Adipose tissue (tissue), 3 donors: ENCODE results near the gene TNK2. TPM values are rescaled to one million over a fixed set of nuclear protein-coding genes. Genes with fewer than 3 reads are reported as not detected.

Experiments used
- H3K27ac ChIP-seq: one replicate; pipeline ENCODE4 v1.5.1; 2013; ENCODE audit warnings: low read depth, low read length
- WGBS, 3 donors: extraction: QIAGEN DNeasy Blood & Tissue Kit; methylation state at CpG; one replicate each; pipeline ENCODE4 v1.1.7; 2013; 5-methylcytosine and 5-hydroxymethylcytosine counted together
- polyA plus RNA-seq, 3 donors: library from polyadenylated mRNA; stranded (reverse); fragments of 200-250 nt; gene quantifications; one replicate each; pipeline ENCODE4 v1.2.3, GENCODE V29; 2013
- donor health status: healthy with polysubstance abuse.
- donor health status: Bipolar disorder and iron deficiency.
- donor health status: healthy.

Gene TNK2
- polyA plus RNA-seq, 3 donors: 19.7 to 51.6 (median 43.1) TPM

- 74 to 82% (median 78%) methylated on average over 19 of the region's 19 CpGs for WGBS, 3 donors
- no peak overlapping the region for H3K27ac ChIP-seq
Measured at GRCh38 chr3:195891431-195892104, 16.8 kb downstream of the TNK2 start.

GRCh38 chr3:195889870-195890295 is 18.5 kb downstream of the TNK2 start:
- 43 to 64% (median 61%) methylated on average over 8 of the region's 8 CpGs for WGBS, 3 donors

GRCh38 chr3:195888981-195889869 is 19.1 kb downstream of the TNK2 start:
- H3K27ac ChIP-seq: no peak overlapping the region
- WGBS, 3 donors: 85 to 90% (median 87%) methylated on average over 26 of the region's 26 CpGs

More at GRCh38 chr3:195889870-195890295, 18.5 kb downstream of the TNK2 start:
- H3K27ac ChIP-seq: no peak overlapping the region

- no peak overlapping the region for H3K27ac ChIP-seq
- WGBS, 3 donors: 89 to 93% (median 92%) methylated on average over 17 to 18 of the region's 18 CpGs
Measured at GRCh38 chr3:195888311-195888761, 20.0 kb downstream of the TNK2 start.

- 95 to 96% (median 96%) methylated on average over 36 of the region's 36 CpGs for WGBS, 3 donors
- H3K27ac ChIP-seq: no peak overlapping the region
Measured at GRCh38 chr3:195887670-195888069, 20.7 kb downstream of the TNK2 start.

- WGBS, 3 donors: 78 to 89% (median 79%) methylated on average over 34 of the region's 34 CpGs
- no peak overlapping the region for H3K27ac ChIP-seq
Measured at GRCh38 chr3:195886181-195887141, 21.9 kb downstream of the TNK2 start.

GRCh38 chr3:195885036-195885891 is 23.1 kb downstream of the TNK2 start:
- WGBS, 3 donors: 71 to 79% (median 76%) methylated on average over 24 to 25 of the region's 25 CpGs
- H3K27ac ChIP-seq: no peak overlapping the region

GRCh38 chr3:195884691-195885035 is 23.7 kb downstream of the TNK2 start:
- WGBS, 3 donors: 95 to 96% (median 96%) methylated on average over 13 to 14 of the region's 14 CpGs
- H3K27ac ChIP-seq: no peak overlapping the region

- H3K27ac ChIP-seq: no peak overlapping the region
- 90 to 93% (median 92%) methylated on average over 12 of the region's 12 CpGs for WGBS, 3 donors
Measured at GRCh38 chr3:195883801-195884200, 24.6 kb downstream of the TNK2 start.

GRCh38 chr3:195883160-195883559 is 25.2 kb downstream of the TNK2 start:
- WGBS, 3 donors: 91 to 96% (median 95%) methylated on average over 19 to 21 of the region's 21 CpGs

GRCh38 chr3:195882002-195882441 is 26.3 kb downstream of the TNK2 start:
- no peak overlapping the region for H3K27ac ChIP-seq
- WGBS, 3 donors: 92 to 96% (median 93%) methylated on average over 19 of the region's 19 CpGs

More at GRCh38 chr3:195883160-195883559, 25.2 kb downstream of the TNK2 start:
- no peak overlapping the region for H3K27ac ChIP-seq

GRCh38 chr3:195881276-195881988 is 26.9 kb downstream of the TNK2 start:
- H3K27ac ChIP-seq: no peak overlapping the region
- WGBS, 3 donors: 96 to 97% (median 96%) methylated on average over 11 of the region's 12 CpGs

GRCh38 chr3:195880037-195880431 is 28.3 kb downstream of the TNK2 start:
- 91 to 93% (median 92%) methylated on average over 4 of the region's 4 CpGs for WGBS, 3 donors
- no peak overlapping the region for H3K27ac ChIP-seq

GRCh38 chr3:195879416-195880036 is 28.8 kb downstream of the TNK2 start:
- WGBS, 3 donors: 75 to 81% (median 80%) methylated on average over 16 of the region's 16 CpGs
- no peak overlapping the region for H3K27ac ChIP-seq

GRCh38 chr3:195878424-195879274 is 29.7 kb downstream of the TNK2 start:
- no peak overlapping the region for H3K27ac ChIP-seq

More at GRCh38 chr3:195878424-195879274, 29.7 kb downstream of the TNK2 start:
- WGBS, 3 donors: 85 to 93% (median 86%) methylated on average over 29 to 30 of the region's 30 CpGs
